Effector memory CD8-positive, alpha-beta T cell (primary cell): ENCODE data around the gene SLCO4A1.
"Not testable (repeated sequence)": the region's sequence is repeated elsewhere in the genome, so short reads cannot be mapped to it uniquely, and the experiment has no call there.

Experiments
- ATAC-seq: fragments of 150-1000 bp; cut with Tn5 transposase; replicated peaks from 2 replicates; pipeline ENCODE4 v1.10.0; 2021; ENCODE audit warnings: mild to moderate bottlenecking, moderate library complexity
- DNase-seq, 3 experiments: peaks; one replicate each; pipeline ENCODE4 v3.0.0; 2021
- H3K27ac Mint-ChIP-seq, 2 donors: one replicate each; pipeline ENCODE4 v1.8.0; 2022; ENCODE audit warnings: mild to moderate bottlenecking in 2 of 2, mixed read lengths in 2 of 2, moderate library complexity in 2 of 2
- H3K27me3 Mint-ChIP-seq, 2 donors: one replicate each; pipeline ENCODE4 v1.8.0; 2022; ENCODE audit warnings: mixed read lengths in 2 of 2
- H3K36me3 Mint-ChIP-seq: one replicate; pipeline ENCODE4 v1.8.0; 2022; ENCODE audit warnings: mild to moderate bottlenecking, moderate library complexity, mixed read lengths; ENCODE audit not compliant: insufficient read depth
- H3K4me1 Mint-ChIP-seq, 2 donors: one replicate each; pipeline ENCODE4 v1.8.0; 2022; ENCODE audit warnings: low read depth in 2 of 2, mixed read lengths in 2 of 2
- H3K4me3 Mint-ChIP-seq, 2 donors: one replicate each; pipeline ENCODE4 v1.8.0; 2022; ENCODE audit warnings: mild to moderate bottlenecking in 2 of 2, mixed read lengths in 2 of 2, moderate library complexity in 2 of 2
- H3K9me3 Mint-ChIP-seq, 2 donors: one replicate each; pipeline ENCODE4 v1.8.0; 2022; ENCODE audit warnings: mixed read lengths in 2 of 2

The SLCO4A1 gene

DNA sequence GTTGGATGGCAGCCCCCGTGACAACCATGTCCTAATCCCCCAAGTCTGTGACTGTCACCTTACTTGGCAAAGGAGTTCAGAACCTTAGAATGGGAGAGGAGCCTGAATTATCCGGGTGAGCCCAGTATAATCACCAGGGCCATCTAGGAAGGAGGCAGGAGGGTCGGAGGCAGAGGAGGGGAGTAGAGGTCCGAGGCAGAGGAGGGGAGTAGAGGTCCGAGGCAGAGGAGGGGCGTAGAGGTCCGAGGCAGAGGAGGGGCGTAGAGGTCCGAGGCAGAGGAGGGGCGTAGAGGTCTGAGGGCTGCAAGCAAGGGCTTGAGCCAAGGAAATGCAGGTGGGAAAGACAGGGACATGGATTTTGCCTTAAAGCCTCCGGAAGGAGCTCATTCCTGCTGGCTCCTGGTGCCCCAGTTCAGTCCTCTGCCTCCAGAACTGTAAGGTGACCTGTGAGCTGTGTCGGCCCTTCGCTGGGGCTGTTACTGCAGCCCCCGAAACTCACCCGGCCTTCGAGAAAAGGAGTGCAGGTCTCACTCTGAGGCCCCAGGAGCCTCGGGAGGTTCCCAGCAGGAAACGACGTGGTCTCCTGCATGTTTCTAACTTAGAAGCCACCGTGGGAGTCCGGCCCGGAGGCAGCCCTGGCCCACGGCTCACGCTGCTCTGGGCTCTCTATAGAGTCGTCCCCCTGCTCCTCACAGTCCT, 20.0 kb upstream of the SLCO4A1 start:
- Mint-ChIP-seq H3K27ac (peak overlapping the region in 1 of 2 donors; percentile 80), H3K36me3 (peaks cover 3% of the 10 kb centered on the region), H3K27me3 (no peaks in the 10 kb centered on the region), H3K4me3 (peak overlapping the region in 1 of 2 donors; percentile 35), H3K9me3 (no peaks in the 10 kb centered on the region), H3K4me1 (peaks cover 25 to 29% of the 10 kb centered on the region in 2 donors)
- DNase-seq (no peak), ATAC-seq (no peak)

DNA sequence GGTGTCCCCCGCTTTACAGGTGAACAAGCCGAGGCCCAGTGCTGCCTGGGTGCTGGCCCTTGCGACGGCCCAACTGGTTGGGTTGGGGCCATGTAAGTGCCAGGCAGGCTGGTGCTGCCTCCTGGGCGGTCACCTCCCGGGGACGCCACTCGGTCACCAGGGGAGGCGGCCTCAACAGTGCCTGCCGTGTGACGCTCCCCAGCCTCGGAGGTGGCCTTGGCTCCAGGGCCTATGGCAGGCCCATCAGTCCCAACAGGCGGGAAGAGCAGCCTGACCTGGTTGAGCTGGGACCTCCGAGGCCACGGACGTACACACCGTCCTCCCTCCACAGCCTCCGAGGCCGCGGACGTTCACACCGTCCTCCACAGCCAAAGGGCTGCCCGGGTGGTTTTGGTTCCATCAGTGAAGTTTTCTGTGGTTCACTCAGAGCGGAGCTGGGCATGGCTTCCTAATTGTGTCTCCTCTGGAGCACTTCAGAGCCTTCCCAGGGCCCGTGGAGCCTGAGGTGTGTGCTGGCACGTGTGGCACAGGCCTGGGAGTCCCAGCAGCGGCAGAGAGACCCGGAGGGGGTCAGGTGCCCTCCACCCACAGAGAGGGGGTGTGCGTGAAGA, 19.3 kb upstream of the SLCO4A1 start:
- no peaks in the 10 kb centered on the region for H3K27me3 Mint-ChIP-seq
- H3K4me3 Mint-ChIP-seq, result peak overlapping the region; percentile 67 to 74
- no peaks in the 10 kb centered on the region for H3K36me3 Mint-ChIP-seq
- peak overlapping the region in 1 of 2 donors; percentile 85 for H3K27ac Mint-ChIP-seq
- DNase-seq (no peak), ATAC-seq (no peak)
- H3K4me1 Mint-ChIP-seq, result peaks cover 19 to 24% of the 10 kb centered on the region in 2 donors
- no peaks in the 10 kb centered on the region for H3K9me3 Mint-ChIP-seq

DNA sequence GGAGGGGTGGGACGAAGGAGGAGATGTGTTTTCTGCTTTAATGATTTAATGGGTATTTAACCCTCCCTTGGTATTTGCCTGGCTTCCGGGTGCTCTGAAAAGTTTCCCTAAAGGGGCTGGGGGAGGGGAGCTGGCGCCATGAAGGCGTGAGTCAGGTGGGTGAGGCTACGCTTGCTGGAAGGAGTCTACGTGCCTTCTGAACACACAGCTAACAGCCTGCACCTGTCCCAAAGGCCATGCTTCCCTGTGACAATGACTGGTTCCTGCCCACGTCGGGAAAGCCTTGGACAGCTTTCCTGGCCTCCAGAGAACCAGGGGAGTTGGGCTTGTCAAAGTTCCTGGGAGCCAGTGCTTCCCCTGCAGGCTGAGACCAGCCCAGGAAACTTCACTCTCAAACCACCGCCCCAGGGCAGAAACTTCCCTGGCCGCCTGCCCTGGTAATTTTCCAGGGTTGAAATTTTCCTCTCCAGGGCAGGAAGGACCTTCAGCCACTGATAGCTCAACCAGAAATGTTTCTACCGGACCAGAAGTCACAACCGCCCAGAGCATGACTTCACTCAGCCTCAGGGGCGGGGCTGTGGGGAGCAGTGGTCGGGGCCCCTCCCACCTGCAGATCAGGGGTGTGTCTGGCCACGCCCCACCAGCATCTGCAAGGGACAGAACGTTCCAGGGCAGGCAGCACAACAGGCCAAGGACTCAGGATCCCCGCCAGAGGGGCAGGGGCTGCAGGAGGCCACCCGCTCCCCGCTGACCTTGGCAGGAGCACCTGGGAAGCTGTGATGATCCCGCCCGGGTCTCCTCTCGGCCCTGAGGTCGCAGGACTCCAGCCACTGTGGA, 18.6 kb upstream of the SLCO4A1 start:
- no peaks in the 10 kb centered on the region for H3K36me3 Mint-ChIP-seq
- H3K9me3 Mint-ChIP-seq, result no peaks in the 10 kb centered on the region
- peaks cover 12 to 17% of the 10 kb centered on the region in 2 donors for H3K4me1 Mint-ChIP-seq
- ATAC-seq, result peak; percentile 91
- peak overlapping the region; percentile 72 to 85 for H3K27ac Mint-ChIP-seq
- DNase-seq, result peak; percentile 62 to 67 (median 67)
- H3K27me3 Mint-ChIP-seq, result no peaks in the 10 kb centered on the region
- H3K4me3 Mint-ChIP-seq, result peak overlapping the region; percentile 67 to 74

DNA sequence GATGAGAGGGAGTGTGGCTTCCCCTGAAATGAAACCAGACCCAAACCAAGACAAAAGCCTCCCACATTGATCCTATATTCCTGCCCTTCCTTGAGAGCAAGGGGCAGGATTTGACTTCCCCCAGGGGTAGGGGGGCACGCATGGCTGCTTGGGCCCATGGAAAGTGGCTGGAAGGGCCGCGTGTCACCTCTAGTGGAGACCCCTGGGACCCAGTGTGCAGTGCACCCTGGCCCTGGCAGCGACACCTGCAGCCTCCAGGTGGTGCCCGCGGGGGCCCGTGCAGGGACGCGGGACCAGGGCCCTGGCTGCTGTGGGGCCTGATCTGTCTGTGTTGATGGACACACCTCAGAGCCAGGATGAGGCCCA, 18.0 kb upstream of the SLCO4A1 start:
- H3K27ac Mint-ChIP-seq, result peak overlapping the region in 1 of 2 donors; percentile 85
- peak; percentile 19 for ATAC-seq
- H3K4me3 Mint-ChIP-seq, result no peak overlapping the region
- peaks cover 8 to 14% of the 10 kb centered on the region in 2 donors for H3K4me1 Mint-ChIP-seq
- H3K9me3 Mint-ChIP-seq, result no peaks in the 10 kb centered on the region
- H3K27me3 Mint-ChIP-seq, result no peaks in the 10 kb centered on the region
- no peaks in the 10 kb centered on the region for H3K36me3 Mint-ChIP-seq
- DNase-seq, result no peak

DNA sequence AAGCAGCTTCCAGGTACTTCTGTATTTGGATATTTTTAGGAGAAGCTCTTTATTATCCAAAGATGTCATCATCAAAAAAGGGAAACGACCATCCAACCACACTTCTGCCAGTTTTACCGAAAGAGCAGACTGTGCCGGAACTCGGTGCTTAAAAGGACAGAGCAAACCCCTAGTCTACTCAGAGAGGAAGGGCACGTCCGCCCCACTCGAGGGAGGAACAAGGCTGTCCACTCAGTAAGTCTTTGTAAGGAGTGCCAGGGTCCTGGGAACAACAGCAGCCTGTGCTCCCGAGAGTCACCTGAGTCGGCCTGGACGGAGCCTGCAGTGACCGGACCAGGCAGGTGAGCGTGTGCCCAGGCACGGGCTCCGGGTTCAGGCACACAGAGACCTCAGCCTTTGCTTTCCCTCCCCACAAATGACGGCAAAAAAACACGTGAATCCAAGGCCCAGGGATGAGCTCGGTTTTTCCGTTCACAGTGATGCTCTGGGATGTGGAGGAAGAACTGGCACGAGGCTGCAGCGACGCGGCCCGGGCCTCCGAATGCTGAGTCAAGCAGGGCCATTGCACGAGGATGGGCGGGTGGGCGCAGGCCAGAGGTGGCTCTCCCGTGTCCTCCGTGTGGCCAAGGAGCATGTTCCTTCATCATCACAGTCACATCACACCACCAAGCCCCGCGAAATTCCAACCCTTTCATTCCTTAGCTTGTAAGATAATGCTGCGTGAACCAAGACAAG, 17.4 kb upstream of the SLCO4A1 start:
- Mint-ChIP-seq H3K9me3 (no peaks in the 10 kb centered on the region), H3K36me3 (no peaks in the 10 kb centered on the region), H3K4me3 (no peak overlapping the region), H3K4me1 (peaks cover 8 to 14% of the 10 kb centered on the region in 2 donors), H3K27ac (peak overlapping the region in 1 of 2 donors; percentile 49), H3K27me3 (no peaks in the 10 kb centered on the region)
- ATAC-seq, result no peak
- DNase-seq, result no peak

DNA sequence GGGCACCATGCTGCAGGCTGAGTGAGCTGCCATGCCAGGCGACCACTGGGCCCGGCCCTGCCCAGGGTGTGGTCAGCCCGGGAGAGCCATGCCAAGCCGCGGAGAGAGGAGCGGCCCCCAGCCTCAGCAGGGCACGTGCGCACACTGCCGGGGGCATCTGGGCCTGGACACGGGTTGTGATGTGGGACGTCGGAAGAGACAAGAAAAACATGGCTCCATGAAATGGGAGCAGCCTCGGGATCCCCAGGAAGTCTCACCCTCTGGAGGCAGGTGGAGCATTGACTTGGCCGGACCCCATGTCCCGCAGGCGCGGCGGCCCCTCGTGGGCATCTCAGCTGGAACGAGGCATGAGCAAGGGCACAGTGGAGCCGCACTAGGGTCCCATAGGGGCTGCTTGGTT, 16.8 kb upstream of the SLCO4A1 start:
- no peaks in the 10 kb centered on the region for H3K9me3 Mint-ChIP-seq
- H3K4me3 Mint-ChIP-seq, result no peak overlapping the region
- H3K27ac Mint-ChIP-seq, result peak overlapping the region in 1 of 2 donors; percentile 49
- DNase-seq (no peak), ATAC-seq (no peak)
- H3K4me1 Mint-ChIP-seq, result peaks cover 8 to 14% of the 10 kb centered on the region in 2 donors
- H3K27me3 Mint-ChIP-seq, result no peaks in the 10 kb centered on the region
- H3K36me3 Mint-ChIP-seq, result no peaks in the 10 kb centered on the region

DNA sequence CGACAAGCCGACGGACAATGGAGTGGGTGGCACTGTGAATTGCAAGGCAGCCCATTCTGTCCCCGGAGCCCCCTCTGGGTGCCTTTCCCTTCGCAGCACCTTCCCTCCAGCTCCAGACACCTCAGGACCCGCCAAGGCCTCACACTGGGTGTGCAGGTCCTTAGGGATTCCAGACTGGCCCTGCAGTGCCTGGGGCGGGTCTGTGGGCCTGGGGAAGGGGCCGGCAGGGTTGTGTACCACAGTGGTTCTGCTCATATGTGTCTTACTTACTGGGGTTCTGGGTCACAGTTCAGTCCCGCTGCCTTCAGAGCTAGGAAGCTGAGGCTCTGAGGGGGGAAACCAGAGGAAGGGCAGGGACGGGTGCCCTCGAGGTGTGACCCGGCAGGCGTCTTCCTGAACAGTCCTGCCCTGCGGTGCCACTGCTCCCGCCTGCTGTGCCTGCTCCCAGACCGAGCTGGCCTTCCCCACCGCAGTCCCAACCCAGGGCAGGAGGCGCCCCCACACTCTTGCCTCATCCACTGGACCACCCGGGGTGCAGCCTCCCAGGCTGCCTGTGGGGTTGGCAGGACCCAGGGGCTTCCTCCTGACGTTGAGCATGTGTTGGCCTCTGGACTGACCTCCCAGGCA, 16.3 kb upstream of the SLCO4A1 start:
- Mint-ChIP-seq H3K9me3 (no peaks in the 10 kb centered on the region), H3K4me1 (peaks cover 8 to 14% of the 10 kb centered on the region in 2 donors), H3K27ac (no peak overlapping the region), H3K36me3 (no peaks in the 10 kb centered on the region), H3K4me3 (no peak overlapping the region), H3K27me3 (no peaks in the 10 kb centered on the region)
- DNase-seq, result no peak
- ATAC-seq, result no peak

DNA sequence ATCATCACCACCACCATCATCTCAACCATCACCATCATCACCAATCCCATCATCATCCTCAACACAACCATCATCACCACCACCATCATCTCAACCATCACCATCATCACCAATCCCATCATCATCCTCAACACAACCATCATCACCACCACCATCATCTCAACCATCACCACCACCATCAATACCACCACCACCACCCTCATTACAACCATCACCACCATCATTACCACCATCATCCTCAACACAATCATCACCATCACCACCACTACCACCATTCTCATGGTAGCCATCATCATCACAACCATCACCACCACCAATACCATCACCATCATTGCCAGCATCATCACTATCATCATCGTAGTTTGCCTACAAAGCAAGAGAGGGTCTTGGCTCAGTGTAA, 14.9 kb upstream of the SLCO4A1 start:
- not testable (repeated sequence) for DNase-seq, H3K9me3 Mint-ChIP-seq, H3K4me3 Mint-ChIP-seq, H3K36me3 Mint-ChIP-seq, ATAC-seq, H3K27ac Mint-ChIP-seq, H3K27me3 Mint-ChIP-seq
- peaks cover 8 to 14% of the 10 kb centered on the region in 2 donors for H3K4me1 Mint-ChIP-seq

DNA sequence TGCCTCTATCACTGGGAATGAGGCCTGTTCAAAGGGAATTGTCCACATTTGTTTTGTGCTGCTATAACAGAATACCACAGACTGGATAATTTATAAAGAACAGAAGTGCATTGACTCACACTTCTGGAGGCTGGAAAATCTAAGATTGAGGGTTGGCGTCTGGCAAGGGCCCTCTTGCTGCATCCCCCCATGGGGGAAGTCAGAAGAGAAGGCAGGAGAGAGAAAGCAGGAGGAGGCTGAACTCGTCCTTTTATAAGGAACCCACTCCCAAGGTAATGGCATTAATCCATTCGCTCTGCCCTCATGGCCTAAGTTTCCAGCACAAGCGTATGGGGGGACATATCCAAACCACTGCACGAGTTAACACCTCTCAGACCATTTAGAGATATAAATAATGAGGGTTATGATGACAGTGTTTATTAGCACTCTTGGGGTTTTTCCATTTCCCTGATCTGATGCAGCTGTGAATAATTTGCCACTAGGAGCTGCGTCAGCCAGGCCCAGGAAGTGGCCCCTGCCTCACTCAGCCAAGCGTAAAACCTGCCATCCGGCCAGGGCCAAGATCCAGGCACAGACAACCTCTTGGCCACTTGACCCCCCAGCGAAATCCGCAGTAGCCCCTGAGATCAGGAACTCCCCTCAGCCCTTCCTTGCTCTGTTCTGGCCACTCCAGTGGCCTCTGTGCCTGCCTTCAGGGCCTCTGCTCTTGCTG, 14.2 kb upstream of the SLCO4A1 start:
- Mint-ChIP-seq H3K27ac (no peak overlapping the region), H3K36me3 (no peaks in the 10 kb centered on the region), H3K4me1 (peaks cover 7 to 13% of the 10 kb centered on the region in 2 donors), H3K27me3 (peaks cover 14 to 16% of the 10 kb centered on the region in 2 donors), H3K4me3 (no peak overlapping the region), H3K9me3 (no peaks in the 10 kb centered on the region)
- no peak for DNase-seq
- ATAC-seq, result no peak

DNA sequence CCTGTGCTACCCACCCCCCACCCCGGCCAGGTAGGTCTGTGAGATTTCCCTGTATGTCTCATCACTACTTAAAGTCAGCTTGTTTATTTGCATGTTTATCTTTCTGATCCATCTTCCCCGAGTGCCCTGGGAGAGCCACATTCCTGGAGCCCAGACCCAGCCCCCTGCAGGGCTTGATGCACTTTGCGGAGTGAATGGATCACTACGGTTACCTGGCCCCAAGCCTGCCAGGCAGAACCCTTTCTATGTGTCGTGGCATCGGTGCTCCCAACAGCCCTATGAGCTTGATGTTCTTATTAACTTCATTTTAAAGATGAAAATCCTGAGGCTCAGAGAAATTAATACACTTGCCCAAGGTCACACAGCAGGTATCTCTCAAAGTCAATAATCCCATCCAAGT, 13.6 kb upstream of the SLCO4A1 start:
- Mint-ChIP-seq H3K4me1 (peaks cover under 1 to 6% of the 10 kb centered on the region in 2 donors), H3K4me3 (no peak overlapping the region), H3K9me3 (no peaks in the 10 kb centered on the region), H3K27ac (no peak overlapping the region), H3K36me3 (no peaks in the 10 kb centered on the region), H3K27me3 (peaks cover 20 to 22% of the 10 kb centered on the region in 2 donors)
- DNase-seq (no peak), ATAC-seq (no peak)

DNA sequence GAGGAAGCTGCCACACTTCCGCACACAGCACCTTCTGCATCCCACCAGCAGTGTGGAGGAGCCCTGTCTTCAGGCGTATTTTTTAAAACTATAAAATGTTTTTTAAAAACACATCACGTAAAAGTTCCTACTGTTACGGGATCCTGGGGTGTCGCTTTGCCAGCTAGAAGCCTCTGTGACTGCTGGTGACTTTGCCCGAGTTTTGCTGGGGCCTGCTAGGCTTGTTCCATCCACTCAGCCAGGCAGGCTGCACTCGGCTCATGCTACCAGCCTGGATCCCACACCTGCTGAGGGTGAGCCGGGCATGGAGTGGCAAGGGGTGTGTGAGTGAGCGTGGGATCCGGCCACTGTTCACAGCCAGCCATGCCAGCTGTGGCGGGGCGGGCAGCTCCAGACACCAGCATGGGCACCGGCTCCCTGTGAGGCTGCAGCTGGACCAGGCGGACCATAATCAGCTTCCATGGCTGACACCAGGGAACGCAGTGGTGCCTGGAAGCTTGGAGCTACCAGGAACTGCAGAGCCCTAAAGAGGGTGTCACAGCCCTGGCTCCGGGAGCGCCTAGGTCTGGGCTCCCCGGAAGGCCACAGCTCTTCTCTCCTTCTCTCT, 12.3 kb upstream of the SLCO4A1 start:
- H3K4me3 Mint-ChIP-seq, result no peak overlapping the region
- H3K4me1 Mint-ChIP-seq, result peaks cover 0 to 1% of the 10 kb centered on the region in 2 donors
- peaks cover 21 to 30% of the 10 kb centered on the region in 2 donors for H3K27me3 Mint-ChIP-seq
- ATAC-seq, result no peak
- no peak for DNase-seq
- H3K27ac Mint-ChIP-seq, result no peak overlapping the region
- H3K36me3 Mint-ChIP-seq, result no peaks in the 10 kb centered on the region
- H3K9me3 Mint-ChIP-seq, result no peaks in the 10 kb centered on the region
